HEK293 (cell line): ENCODE data around the gene UBE2D1.

Experiments
- BCL11B ChIP-seq: fragments of 450-650 bp; formaldehyde crosslinking; IDR thresholded peaks from 2 replicates; pipeline ENCODE4 v1.5.1; 2016; ENCODE audit warnings: low read depth, missing biosample characterization, missing genetic modification characterization
- GLI2 ChIP-seq: fragments of 450-650 bp; formaldehyde crosslinking; IDR thresholded peaks from 2 replicates; pipeline ENCODE4; 2017; ENCODE audit warnings: missing biosample characterization, missing genetic modification characterization, low read depth, borderline replicate concordance
- GLIS2 ChIP-seq: fragments of 450-650 bp; formaldehyde crosslinking; IDR thresholded peaks from 2 replicates; pipeline ENCODE4 v1.5.1; 2016; ENCODE audit warnings: missing biosample characterization, missing genetic modification characterization
- HOXC10 ChIP-seq: sonication (generic); formaldehyde crosslinking; IDR thresholded peaks from 2 replicates; pipeline ENCODE4 v1.8.1; 2023; ENCODE audit warnings: mild to moderate bottlenecking, missing genetic modification reagents
- KLF16 ChIP-seq: fragments of 450-650 bp; formaldehyde crosslinking; IDR thresholded peaks from 2 replicates; pipeline ENCODE4 v1.5.1; 2017; ENCODE audit warnings: missing biosample characterization, missing genetic modification characterization
- ZBTB17 ChIP-seq: fragments of 450-650 bp; formaldehyde crosslinking; IDR thresholded peaks from 2 replicates; pipeline ENCODE4 v1.5.1; 2016; ENCODE audit warnings: missing biosample characterization, missing genetic modification characterization
- ZBTB7A ChIP-seq: fragments of 450-650 bp; formaldehyde crosslinking; IDR thresholded peaks from 2 replicates; pipeline ENCODE4 v1.5.1; 2016; ENCODE audit warnings: low read depth, missing biosample characterization, missing genetic modification characterization
- ZNF16 ChIP-seq: fragments of 450-650 bp; formaldehyde crosslinking; IDR thresholded peaks from 2 replicates; pipeline ENCODE4 v1.5.1; 2016; ENCODE audit warnings: low read depth, missing biosample characterization, missing genetic modification characterization
- ZNF202 ChIP-seq: fragments of 450-650 bp; formaldehyde crosslinking; IDR thresholded peaks from 2 replicates; pipeline ENCODE4 v1.5.1; 2016; ENCODE audit warnings: missing biosample characterization, missing genetic modification characterization, borderline replicate concordance
- ZNF248 ChIP-seq: fragments of 450-650 bp; formaldehyde crosslinking; IDR thresholded peaks from 2 replicates; pipeline ENCODE4 v1.5.1; 2017; ENCODE audit warnings: missing biosample characterization, missing genetic modification characterization
- ZNF302 ChIP-seq: fragments of 450-650 bp; formaldehyde crosslinking; IDR thresholded peaks from 2 replicates; pipeline ENCODE4 v1.5.1; 2016; ENCODE audit warnings: missing biosample characterization, missing genetic modification characterization, low read depth
- ZNF335 ChIP-seq: fragments of 450-650 bp; formaldehyde crosslinking; conservative IDR thresholded peaks from 2 replicates; pipeline ENCODE4 v1.5.1; 2016; ENCODE audit warnings: missing biosample characterization, missing genetic modification characterization
- ZNF473 ChIP-seq: fragments of 450-650 bp; formaldehyde crosslinking; IDR thresholded peaks from 2 replicates; pipeline ENCODE4 v1.5.1; 2017; ENCODE audit warnings: missing biosample characterization, missing genetic modification characterization
- ZNF596 ChIP-seq: fragments of 450-650 bp; IDR thresholded peaks from 2 replicates; pipeline ENCODE4 v1.5.0; 2018; ENCODE audit warnings: missing biosample characterization, mild to moderate bottlenecking, missing genetic modification characterization, moderate library complexity
- ZNF843 ChIP-seq: fragments of 450-650 bp; formaldehyde crosslinking; IDR thresholded peaks from 2 replicates; pipeline ENCODE4 v1.5.1; 2016; ENCODE audit warnings: missing biosample characterization, missing genetic modification characterization
- TF ChIP-seq, protein P1 (sequence below): fragments of 450-650 bp; formaldehyde crosslinking; IDR thresholded peaks from 2 replicates; pipeline ENCODE4 v1.5.1; 2016; ENCODE audit warnings: missing biosample characterization, missing genetic modification characterization
- TF ChIP-seq, protein P2 (sequence below): fragments of 450-650 bp; formaldehyde crosslinking; IDR thresholded peaks from 2 replicates; pipeline ENCODE4 v1.5.1; 2016; ENCODE audit warnings: missing biosample characterization, missing genetic modification characterization
- TF ChIP-seq, protein P3 (sequence below): fragments of 450-650 bp; formaldehyde crosslinking; IDR thresholded peaks from 2 replicates; pipeline ENCODE4 v1.5.1; 2016; ENCODE audit warnings: missing biosample characterization, missing genetic modification characterization
- TF ChIP-seq, protein P4 (sequence below): fragments of 450-650 bp; formaldehyde crosslinking; IDR thresholded peaks from 2 replicates; pipeline ENCODE4 v1.5.1; 2016; ENCODE audit warnings: missing biosample characterization, missing genetic modification characterization
- TF ChIP-seq, protein P5 (sequence below): fragments of 450-650 bp; formaldehyde crosslinking; IDR thresholded peaks from 2 replicates; pipeline ENCODE4 v1.5.1; 2016; ENCODE audit warnings: missing biosample characterization, missing genetic modification characterization
- TF ChIP-seq, protein P6 (sequence below): fragments of 450-650 bp; formaldehyde crosslinking; IDR thresholded peaks from 2 replicates; pipeline ENCODE4 v1.5.1; 2017; ENCODE audit warnings: missing biosample characterization, missing genetic modification characterization
- TF ChIP-seq, protein P7 (sequence below): fragments of 450-650 bp; formaldehyde crosslinking; IDR thresholded peaks from 2 replicates; pipeline ENCODE4 v1.5.0; 2017; ENCODE audit warnings: missing biosample characterization, missing genetic modification characterization, borderline replicate concordance

The UBE2D1 gene

DNA sequence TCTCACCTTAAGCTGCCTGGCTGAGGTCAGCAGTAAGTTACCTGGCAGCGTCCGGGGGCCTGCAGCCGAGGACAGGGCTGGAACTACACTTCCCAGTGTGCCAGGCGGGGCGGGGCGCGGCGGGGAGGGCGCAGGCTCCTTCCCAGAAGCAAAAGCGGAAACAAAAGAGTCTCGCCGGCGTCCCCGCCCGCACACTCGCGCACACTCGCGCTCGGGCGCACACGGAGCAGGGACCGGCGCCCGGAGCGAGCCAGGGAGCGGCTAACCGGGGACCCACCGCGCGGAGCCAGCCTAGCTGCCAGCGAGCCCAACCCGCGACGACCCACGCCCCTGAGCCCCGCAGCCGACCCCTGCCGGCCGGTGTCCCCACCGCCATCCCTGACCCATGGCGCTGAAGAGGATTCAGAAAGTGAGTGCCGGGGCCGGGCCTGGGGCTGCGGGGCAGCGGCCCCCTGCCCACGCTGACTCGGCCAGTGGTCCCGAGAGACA lies at the start of gene UBE2D1 (continued):
- TF ChIP-seq, protein P1, sequence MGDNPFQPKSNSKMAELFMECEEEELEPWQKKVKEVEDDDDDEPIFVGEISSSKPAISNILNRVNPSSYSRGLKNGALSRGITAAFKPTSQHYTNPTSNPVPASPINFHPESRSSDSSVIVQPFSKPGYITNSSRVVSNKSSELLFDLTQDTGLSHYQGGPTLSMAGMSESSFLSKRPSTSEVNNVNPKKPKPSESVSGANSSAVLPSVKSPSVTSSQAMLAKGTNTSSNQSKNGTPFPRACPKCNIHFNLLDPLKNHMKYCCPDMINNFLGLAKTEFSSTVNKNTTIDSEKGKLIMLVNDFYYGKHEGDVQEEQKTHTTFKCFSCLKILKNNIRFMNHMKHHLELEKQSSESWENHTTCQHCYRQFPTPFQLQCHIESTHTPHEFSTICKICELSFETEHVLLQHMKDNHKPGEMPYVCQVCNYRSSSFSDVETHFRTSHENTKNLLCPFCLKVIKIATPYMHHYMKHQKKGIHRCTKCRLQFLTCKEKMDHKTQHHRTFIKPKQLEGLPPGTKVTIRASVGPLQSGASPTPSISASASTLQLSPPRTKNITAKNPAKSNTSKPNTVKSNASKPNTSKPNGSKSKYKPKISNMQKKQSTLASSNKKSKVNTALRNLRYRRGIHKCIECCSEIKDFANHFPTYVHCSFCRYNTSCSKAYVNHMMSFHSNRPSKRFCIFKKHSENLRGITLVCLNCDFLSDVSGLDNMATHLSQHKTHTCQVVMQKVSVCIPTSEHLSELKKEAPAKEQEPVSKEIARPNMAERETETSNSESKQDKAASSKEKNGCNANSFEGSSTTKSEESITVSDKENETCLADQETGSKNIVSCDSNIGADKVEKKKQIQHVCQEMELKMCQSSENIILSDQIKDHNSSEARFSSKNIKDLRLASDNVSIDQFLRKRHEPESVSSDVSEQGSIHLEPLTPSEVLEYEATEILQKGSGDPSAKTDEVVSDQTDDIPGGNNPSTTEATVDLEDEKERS (tag by site-specific recombination): no peak
- TF ChIP-seq ZBTB17 (tag by site-specific recombination): peak; percentile 20; the same call in 1 of the 2 replicates
- TF ChIP-seq ZNF843: no peak
- no peak for TF ChIP-seq ZBTB7A (tag by site-specific recombination)
- TF ChIP-seq, protein P2, sequence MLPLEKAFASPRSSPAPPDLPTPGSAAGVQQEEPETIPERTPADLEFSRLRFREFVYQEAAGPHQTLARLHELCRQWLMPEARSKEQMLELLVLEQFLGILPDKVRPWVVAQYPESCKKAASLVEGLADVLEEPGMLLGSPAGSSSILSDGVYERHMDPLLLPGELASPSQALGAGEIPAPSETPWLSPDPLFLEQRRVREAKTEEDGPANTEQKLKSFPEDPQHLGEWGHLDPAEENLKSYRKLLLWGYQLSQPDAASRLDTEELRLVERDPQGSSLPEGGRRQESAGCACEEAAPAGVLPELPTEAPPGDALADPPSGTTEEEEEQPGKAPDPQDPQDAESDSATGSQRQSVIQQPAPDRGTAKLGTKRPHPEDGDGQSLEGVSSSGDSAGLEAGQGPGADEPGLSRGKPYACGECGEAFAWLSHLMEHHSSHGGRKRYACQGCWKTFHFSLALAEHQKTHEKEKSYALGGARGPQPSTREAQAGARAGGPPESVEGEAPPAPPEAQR (tag by site-specific recombination): no peak
- TF ChIP-seq BCL11B (tag by site-specific recombination): no peak
- TF ChIP-seq, protein P3, sequence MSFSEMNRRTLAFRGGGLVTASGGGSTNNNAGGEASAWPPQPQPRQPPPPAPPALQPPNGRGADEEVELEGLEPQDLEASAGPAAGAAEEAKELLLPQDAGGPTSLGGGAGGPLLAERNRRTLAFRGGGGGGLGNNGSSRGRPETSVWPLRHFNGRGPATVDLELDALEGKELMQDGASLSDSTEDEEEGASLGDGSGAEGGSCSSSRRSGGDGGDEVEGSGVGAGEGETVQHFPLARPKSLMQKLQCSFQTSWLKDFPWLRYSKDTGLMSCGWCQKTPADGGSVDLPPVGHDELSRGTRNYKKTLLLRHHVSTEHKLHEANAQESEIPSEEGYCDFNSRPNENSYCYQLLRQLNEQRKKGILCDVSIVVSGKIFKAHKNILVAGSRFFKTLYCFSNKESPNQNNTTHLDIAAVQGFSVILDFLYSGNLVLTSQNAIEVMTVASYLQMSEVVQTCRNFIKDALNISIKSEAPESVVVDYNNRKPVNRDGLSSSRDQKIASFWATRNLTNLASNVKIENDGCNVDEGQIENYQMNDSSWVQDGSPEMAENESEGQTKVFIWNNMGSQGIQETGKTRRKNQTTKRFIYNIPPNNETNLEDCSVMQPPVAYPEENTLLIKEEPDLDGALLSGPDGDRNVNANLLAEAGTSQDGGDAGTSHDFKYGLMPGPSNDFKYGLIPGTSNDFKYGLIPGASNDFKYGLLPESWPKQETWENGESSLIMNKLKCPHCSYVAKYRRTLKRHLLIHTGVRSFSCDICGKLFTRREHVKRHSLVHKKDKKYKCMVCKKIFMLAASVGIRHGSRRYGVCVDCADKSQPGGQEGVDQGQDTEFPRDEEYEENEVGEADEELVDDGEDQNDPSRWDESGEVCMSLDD (tag by site-specific recombination): no peak
- TF ChIP-seq HOXC10: no peak
- TF ChIP-seq ZNF248 (tag by site-specific recombination): no peak
- TF ChIP-seq, protein P4, sequence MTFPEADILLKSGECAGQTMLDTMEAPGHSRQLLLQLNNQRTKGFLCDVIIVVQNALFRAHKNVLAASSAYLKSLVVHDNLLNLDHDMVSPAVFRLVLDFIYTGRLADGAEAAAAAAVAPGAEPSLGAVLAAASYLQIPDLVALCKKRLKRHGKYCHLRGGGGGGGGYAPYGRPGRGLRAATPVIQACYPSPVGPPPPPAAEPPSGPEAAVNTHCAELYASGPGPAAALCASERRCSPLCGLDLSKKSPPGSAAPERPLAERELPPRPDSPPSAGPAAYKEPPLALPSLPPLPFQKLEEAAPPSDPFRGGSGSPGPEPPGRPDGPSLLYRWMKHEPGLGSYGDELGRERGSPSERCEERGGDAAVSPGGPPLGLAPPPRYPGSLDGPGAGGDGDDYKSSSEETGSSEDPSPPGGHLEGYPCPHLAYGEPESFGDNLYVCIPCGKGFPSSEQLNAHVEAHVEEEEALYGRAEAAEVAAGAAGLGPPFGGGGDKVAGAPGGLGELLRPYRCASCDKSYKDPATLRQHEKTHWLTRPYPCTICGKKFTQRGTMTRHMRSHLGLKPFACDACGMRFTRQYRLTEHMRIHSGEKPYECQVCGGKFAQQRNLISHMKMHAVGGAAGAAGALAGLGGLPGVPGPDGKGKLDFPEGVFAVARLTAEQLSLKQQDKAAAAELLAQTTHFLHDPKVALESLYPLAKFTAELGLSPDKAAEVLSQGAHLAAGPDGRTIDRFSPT: no peak
- TF ChIP-seq, protein P5, sequence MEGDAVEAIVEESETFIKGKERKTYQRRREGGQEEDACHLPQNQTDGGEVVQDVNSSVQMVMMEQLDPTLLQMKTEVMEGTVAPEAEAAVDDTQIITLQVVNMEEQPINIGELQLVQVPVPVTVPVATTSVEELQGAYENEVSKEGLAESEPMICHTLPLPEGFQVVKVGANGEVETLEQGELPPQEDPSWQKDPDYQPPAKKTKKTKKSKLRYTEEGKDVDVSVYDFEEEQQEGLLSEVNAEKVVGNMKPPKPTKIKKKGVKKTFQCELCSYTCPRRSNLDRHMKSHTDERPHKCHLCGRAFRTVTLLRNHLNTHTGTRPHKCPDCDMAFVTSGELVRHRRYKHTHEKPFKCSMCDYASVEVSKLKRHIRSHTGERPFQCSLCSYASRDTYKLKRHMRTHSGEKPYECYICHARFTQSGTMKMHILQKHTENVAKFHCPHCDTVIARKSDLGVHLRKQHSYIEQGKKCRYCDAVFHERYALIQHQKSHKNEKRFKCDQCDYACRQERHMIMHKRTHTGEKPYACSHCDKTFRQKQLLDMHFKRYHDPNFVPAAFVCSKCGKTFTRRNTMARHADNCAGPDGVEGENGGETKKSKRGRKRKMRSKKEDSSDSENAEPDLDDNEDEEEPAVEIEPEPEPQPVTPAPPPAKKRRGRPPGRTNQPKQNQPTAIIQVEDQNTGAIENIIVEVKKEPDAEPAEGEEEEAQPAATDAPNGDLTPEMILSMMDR (tag by site-specific recombination): 0 out of 2 replicates have a peak, but pooled peaks have one; percentile 43
- TF ChIP-seq, protein P6, sequence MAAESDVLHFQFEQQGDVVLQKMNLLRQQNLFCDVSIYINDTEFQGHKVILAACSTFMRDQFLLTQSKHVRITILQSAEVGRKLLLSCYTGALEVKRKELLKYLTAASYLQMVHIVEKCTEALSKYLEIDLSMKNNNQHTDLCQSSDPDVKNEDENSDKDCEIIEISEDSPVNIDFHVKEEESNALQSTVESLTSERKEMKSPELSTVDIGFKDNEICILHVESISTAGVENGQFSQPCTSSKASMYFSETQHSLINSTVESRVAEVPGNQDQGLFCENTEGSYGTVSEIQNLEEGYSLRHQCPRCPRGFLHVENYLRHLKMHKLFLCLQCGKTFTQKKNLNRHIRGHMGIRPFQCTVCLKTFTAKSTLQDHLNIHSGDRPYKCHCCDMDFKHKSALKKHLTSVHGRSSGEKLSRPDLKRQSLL: no peak
- no peak for TF ChIP-seq ZNF202 (tag by site-specific recombination)
- peak; percentile 56 for TF ChIP-seq ZNF335 (tag by site-specific recombination)
- TF ChIP-seq, protein P7, sequence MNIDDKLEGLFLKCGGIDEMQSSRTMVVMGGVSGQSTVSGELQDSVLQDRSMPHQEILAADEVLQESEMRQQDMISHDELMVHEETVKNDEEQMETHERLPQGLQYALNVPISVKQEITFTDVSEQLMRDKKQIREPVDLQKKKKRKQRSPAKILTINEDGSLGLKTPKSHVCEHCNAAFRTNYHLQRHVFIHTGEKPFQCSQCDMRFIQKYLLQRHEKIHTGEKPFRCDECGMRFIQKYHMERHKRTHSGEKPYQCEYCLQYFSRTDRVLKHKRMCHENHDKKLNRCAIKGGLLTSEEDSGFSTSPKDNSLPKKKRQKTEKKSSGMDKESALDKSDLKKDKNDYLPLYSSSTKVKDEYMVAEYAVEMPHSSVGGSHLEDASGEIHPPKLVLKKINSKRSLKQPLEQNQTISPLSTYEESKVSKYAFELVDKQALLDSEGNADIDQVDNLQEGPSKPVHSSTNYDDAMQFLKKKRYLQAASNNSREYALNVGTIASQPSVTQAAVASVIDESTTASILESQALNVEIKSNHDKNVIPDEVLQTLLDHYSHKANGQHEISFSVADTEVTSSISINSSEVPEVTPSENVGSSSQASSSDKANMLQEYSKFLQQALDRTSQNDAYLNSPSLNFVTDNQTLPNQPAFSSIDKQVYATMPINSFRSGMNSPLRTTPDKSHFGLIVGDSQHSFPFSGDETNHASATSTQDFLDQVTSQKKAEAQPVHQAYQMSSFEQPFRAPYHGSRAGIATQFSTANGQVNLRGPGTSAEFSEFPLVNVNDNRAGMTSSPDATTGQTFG: no peak
- TF ChIP-seq KLF16 (tag by site-specific recombination): 0 out of 2 replicates have a peak, but pooled peaks have one; percentile 16
- no peak for TF ChIP-seq ZNF302 (tag by site-specific recombination)
- TF ChIP-seq ZNF16 (tag by site-specific recombination): no peak
- TF ChIP-seq ZNF473 (tag by site-specific recombination): no peak
- TF ChIP-seq GLIS2 (tag by site-specific recombination): no peak
- no peak for TF ChIP-seq GLI2 (tag by site-specific recombination)
- TF ChIP-seq ZNF596 (tag by site-specific recombination): no peak
